ENCODE measurements around the gene SLMAP. TPM values are rescaled to one million over a fixed set of nuclear protein-coding genes. Genes with fewer than 3 reads are reported as not detected.

The SLMAP gene
- total and polyA plus RNA-seq, 2 donors (not counting 1 experiment from before 2014, with no cell fraction given) = 9.7 to 67.2 TPM

DNA sequence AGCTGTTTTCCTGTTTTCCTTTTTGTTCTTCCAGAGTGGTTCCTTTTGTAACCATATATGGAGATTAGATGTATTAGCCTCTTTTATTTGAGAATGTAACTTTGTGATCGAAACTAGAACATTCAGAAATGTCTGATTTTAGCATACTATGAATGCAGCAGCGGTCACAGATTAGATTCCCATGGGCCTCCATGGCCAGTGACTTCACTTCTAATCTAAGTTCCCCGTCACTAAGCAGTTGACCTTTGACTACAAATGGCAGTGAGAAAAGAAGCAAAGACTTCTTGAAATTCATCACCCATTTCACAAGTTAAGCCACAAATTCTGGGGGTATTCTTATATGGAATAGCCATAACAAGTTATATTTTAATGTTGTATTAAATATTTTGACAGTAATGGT lies 137.6 kb downstream of the SLMAP start:
- CTCF ChIA-PET = no interaction called here
- H4K20me1 ChIP-seq (ENCODE audit: control insufficient read depth, insufficient read depth, low read length, poor library complexity, severe bottlenecking) = no peaks in the 10 kb centered on the region
- Mint-ChIP-seq H3K27ac (no peak overlapping the region), H3K4me1 (no peaks in the 10 kb centered on the region), H3K9me3 (ENCODE audit: insufficient read depth) (no peaks in the 10 kb centered on the region), H3K4me3 (no peak overlapping the region), H3K27me3 (no peaks in the 10 kb centered on the region)
- ATAC-seq (ENCODE audit: low read depth) (no peak), DNase-seq (no peak)
- H3K4me3 ChIP-seq (ENCODE audit: control extremely low read depth in 1 of 5, extremely low read depth in 1 of 5, insufficient read depth in 1 of 5, low read depth in 2 of 5, low read length in 4 of 5) = no peak overlapping the region
- no peak overlapping the region for H3K9ac ChIP-seq (ENCODE audit: low read length)
- TF ChIP-seq, protein P1, sequence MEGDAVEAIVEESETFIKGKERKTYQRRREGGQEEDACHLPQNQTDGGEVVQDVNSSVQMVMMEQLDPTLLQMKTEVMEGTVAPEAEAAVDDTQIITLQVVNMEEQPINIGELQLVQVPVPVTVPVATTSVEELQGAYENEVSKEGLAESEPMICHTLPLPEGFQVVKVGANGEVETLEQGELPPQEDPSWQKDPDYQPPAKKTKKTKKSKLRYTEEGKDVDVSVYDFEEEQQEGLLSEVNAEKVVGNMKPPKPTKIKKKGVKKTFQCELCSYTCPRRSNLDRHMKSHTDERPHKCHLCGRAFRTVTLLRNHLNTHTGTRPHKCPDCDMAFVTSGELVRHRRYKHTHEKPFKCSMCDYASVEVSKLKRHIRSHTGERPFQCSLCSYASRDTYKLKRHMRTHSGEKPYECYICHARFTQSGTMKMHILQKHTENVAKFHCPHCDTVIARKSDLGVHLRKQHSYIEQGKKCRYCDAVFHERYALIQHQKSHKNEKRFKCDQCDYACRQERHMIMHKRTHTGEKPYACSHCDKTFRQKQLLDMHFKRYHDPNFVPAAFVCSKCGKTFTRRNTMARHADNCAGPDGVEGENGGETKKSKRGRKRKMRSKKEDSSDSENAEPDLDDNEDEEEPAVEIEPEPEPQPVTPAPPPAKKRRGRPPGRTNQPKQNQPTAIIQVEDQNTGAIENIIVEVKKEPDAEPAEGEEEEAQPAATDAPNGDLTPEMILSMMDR (IDR thresholded peaks at IDR 0.05) = no peak
- TF ChIP-seq EZH2 (IDR thresholded peaks at IDR 0.05; ENCODE audit: borderline replicate concordance, insufficient read depth, low read depth, low read length, poor library complexity, severe bottlenecking) = no peak
- H3K4me2 ChIP-seq (replicated peaks; ENCODE audit: low read depth, low read length, poor library complexity, severe bottlenecking) = no peak overlapping the region
- no peak overlapping the region for H3K27ac ChIP-seq (ENCODE audit: low read length in 2 of 2)
- no peaks in the 10 kb centered on the region for H3K27me3 ChIP-seq (replicated peaks in 1 of 4; ENCODE audit: control extremely low read depth in 1 of 4, control insufficient read depth in 3 of 4, insufficient read depth in 4 of 4, low read length in 3 of 4)
- POLR2A ChIA-PET = no interaction called here
- H3K4me1 ChIP-seq (ENCODE audit: control insufficient read depth in 2 of 2, insufficient read depth in 2 of 2, low read length in 2 of 2) = no peaks in the 10 kb centered on the region
- 100% methylated on average over 2 of the region's 3 CpGs for WGBS (ENCODE audit: insufficient coverage)
- H3K79me2 ChIP-seq (ENCODE audit: control insufficient read depth, insufficient read depth, low read length) = no peaks in the 10 kb centered on the region
- no peak overlapping the region for H2AFZ ChIP-seq (ENCODE audit: insufficient read depth, low read depth, low read length, poor library complexity, severe bottlenecking)
- intact Hi-C loops (cut with micrococcal nuclease) = no loop called here
- H3K9me3 ChIP-seq (ENCODE audit: control extremely low read depth in 1 of 3, control insufficient read depth in 2 of 3, insufficient read depth in 1 of 3, low read length in 2 of 3) = no peaks in the 10 kb centered on the region
- H3K36me3 ChIP-seq (replicated peaks in 1 of 2; ENCODE audit: control extremely low read depth in 1 of 2, control insufficient read depth in 1 of 2, extremely low read depth in 1 of 2, insufficient read depth in 2 of 2, low read length in 1 of 2) = peaks cover 0 to 12% of the 10 kb centered on the region in 2 experiments

DNA sequence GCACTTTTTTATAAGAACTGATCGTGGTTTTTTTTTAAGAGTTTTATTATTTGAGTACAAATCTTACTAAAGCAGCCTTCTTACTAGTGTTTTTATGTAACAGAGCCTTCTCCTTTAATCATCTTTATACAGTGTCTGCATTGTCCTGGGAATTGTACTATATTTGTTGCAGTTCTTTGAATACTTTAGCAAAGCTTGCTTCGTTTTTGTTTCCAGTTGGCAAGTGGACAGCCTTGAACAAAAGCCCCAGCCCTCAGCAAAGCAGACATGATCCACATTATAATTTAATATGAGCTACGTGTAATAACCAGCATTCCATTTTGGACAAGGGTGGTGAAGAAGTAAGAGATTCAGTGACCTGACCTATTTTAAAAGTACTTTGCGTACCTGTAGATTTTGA lies 139.9 kb downstream of the SLMAP start:
- DNase-seq (no peak), ATAC-seq (ENCODE audit: low read depth) (no peak)
- Histone ChIP-seq H3K4me3 (ENCODE audit: control extremely low read depth in 1 of 5, extremely low read depth in 1 of 5, insufficient read depth in 1 of 5, low read depth in 2 of 5, low read length in 4 of 5) (no peak overlapping the region), H2AFZ (ENCODE audit: insufficient read depth, low read depth, low read length, poor library complexity, severe bottlenecking) (no peak overlapping the region), H3K4me1 (ENCODE audit: control insufficient read depth in 2 of 2, insufficient read depth in 2 of 2, low read length in 2 of 2) (no peaks in the 10 kb centered on the region), H3K9me3 (ENCODE audit: control extremely low read depth in 1 of 3, control insufficient read depth in 2 of 3, insufficient read depth in 1 of 3, low read length in 2 of 3) (no peaks in the 10 kb centered on the region), H3K9ac (ENCODE audit: low read length) (no peak overlapping the region), H3K27ac (ENCODE audit: low read length in 2 of 2) (no peak overlapping the region), H3K4me2 (replicated peaks; ENCODE audit: low read depth, low read length, poor library complexity, severe bottlenecking) (no peak overlapping the region), H4K20me1 (ENCODE audit: control insufficient read depth, insufficient read depth, low read length, poor library complexity, severe bottlenecking) (no peaks in the 10 kb centered on the region), H3K36me3 (replicated peaks in 1 of 2; ENCODE audit: control extremely low read depth in 1 of 2, control insufficient read depth in 1 of 2, extremely low read depth in 1 of 2, insufficient read depth in 2 of 2, low read length in 1 of 2) (peaks cover 0 to 15% of the 10 kb centered on the region in 2 experiments), H3K79me2 (ENCODE audit: control insufficient read depth, insufficient read depth, low read length) (no peaks in the 10 kb centered on the region), H3K27me3 (replicated peaks in 1 of 4; ENCODE audit: control extremely low read depth in 1 of 4, control insufficient read depth in 3 of 4, insufficient read depth in 4 of 4, low read length in 3 of 4) (no peaks in the 10 kb centered on the region)
- no peaks in the 10 kb centered on the region for H3K4me1 Mint-ChIP-seq
- no peaks in the 10 kb centered on the region for H3K9me3 Mint-ChIP-seq (ENCODE audit: insufficient read depth)
- intact Hi-C loops (cut with micrococcal nuclease) = no loop called here
- H3K27me3 Mint-ChIP-seq = no peaks in the 10 kb centered on the region
- CTCF ChIA-PET = no interaction called here
- TF ChIP-seq EZH2 (IDR thresholded peaks at IDR 0.05; ENCODE audit: borderline replicate concordance, insufficient read depth, low read depth, low read length, poor library complexity, severe bottlenecking) = no peak
- TF ChIP-seq, protein P1 (IDR thresholded peaks at IDR 0.05) = no peak
- no CpG with 5 or more reads among the region's 4 CpGs for WGBS (ENCODE audit: insufficient coverage)
- H3K4me3 Mint-ChIP-seq = no peak overlapping the region
- POLR2A ChIA-PET = no interaction called here
- no peak overlapping the region for H3K27ac Mint-ChIP-seq

Data from B cell (primary cell).